WERI-Rb-1 (cell line): ENCODE measurements around the gene FBXL3.

Experiments used
- DNase-seq: peaks from one replicate; pipeline ENCODE4 v3.0.0-alpha.2; 2020
- H3K27ac ChIP-seq: fragments of 250-450 bp; sonication (Bioruptor Pico); 2 replicates; pipeline ENCODE4 v1.5.1; 2020; ENCODE audit warnings: mild to moderate bottlenecking, moderate library complexity
- H3K27me3 ChIP-seq: fragments of 250-450 bp; sonication (Bioruptor Pico); 2 replicates; pipeline ENCODE4 v1.5.1; 2021; ENCODE audit warnings: mild to moderate bottlenecking, low read depth, moderate library complexity; ENCODE audit not compliant: insufficient read depth, severe bottlenecking
- H3K36me3 ChIP-seq: fragments of 250-450 bp; sonication (Bioruptor Pico); 2 replicates; pipeline ENCODE4 v1.5.1; 2020; ENCODE audit warnings: mild to moderate bottlenecking, moderate library complexity
- H3K4me3 ChIP-seq: 2 replicates; pipeline ENCODE4 v1.5.1; 2011; ENCODE audit warnings: low read depth, mild to moderate bottlenecking, control low read depth, low read length
- H3K9me3 ChIP-seq: fragments of 250-450 bp; sonication (Bioruptor Pico); 2 replicates; pipeline ENCODE4 v1.5.1; 2021; ENCODE audit warnings: mild to moderate bottlenecking, moderate library complexity; ENCODE audit not compliant: severe bottlenecking
- CTCF ChIP-seq: IDR thresholded peaks from 2 replicates; pipeline ENCODE4 v1.5.1; 2011; ENCODE audit warnings: low read depth, mild to moderate bottlenecking, control low read depth, inconsistent platforms, low read length

The FBXL3 gene

DNA sequence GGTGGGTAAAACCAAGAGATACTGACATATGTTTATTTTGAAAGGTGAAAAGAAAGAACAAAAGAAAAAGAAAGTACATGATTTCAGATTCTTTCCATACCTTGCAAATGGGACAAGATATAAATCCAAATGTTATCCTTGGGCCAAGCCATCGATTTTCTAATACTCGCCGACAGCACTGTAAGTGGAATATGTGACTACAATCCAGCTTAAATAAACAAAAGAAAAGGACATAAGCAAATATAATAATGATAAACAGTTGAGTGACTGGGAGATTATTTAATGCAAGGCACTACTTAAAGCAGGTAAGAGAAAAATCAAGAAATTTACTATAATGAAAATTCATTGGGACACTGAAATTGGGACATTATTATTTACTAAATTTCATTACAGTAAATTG, 29.9 kb upstream of the FBXL3 start:
- H3K27ac ChIP-seq = no peak overlapping the region
- no peaks in the 10 kb centered on the region; the same call in 1 of the 2 replicates for H3K36me3 ChIP-seq
- TF ChIP-seq CTCF = no peak
- DNase-seq = no peak
- no peak overlapping the region for H3K4me3 ChIP-seq
- no peaks in the 10 kb centered on the region for H3K9me3 ChIP-seq
- H3K27me3 ChIP-seq = no peaks in the 10 kb centered on the region

GRCh38 chr13:77056382-77056781, 29.4 kb upstream of the FBXL3 start:
- H3K27ac ChIP-seq = no peak overlapping the region
- H3K4me3 ChIP-seq = no peak overlapping the region
- no peaks in the 10 kb centered on the region; the same call in 1 of the 2 replicates for H3K36me3 ChIP-seq
- no peaks in the 10 kb centered on the region for H3K9me3 ChIP-seq
- DNase-seq = no peak
- H3K27me3 ChIP-seq = no peaks in the 10 kb centered on the region
- no peak for TF ChIP-seq CTCF

- no peak for TF ChIP-seq CTCF
- Histone ChIP-seq H3K36me3 (no peaks in the 10 kb centered on the region; the same call in 1 of the 2 replicates), H3K27ac (no peak overlapping the region)
These were observed 28.2 kb upstream of the FBXL3 start for GRCh38 chr13:77055158-77055557.

GRCh38 chr13:77053192-77053591, 26.2 kb upstream of the FBXL3 start:
- Histone ChIP-seq H3K27ac (no peak overlapping the region), H3K9me3 (no peaks in the 10 kb centered on the region), H3K36me3 (no peaks in the 10 kb centered on the region; the same call in 1 of the 2 replicates), H3K4me3 (no peak overlapping the region), H3K27me3 (no peaks in the 10 kb centered on the region)
- no peak for TF ChIP-seq CTCF
- DNase-seq = no peak

More at GRCh38 chr13:77055158-77055557, 28.2 kb upstream of the FBXL3 start:
- DNase-seq = no peak
- no peaks in the 10 kb centered on the region for H3K9me3 ChIP-seq
- no peaks in the 10 kb centered on the region for H3K27me3 ChIP-seq
- no peak overlapping the region for H3K4me3 ChIP-seq

GRCh38 chr13:77048681-77049080, 21.7 kb upstream of the FBXL3 start:
- no peak for TF ChIP-seq CTCF
- H3K36me3 ChIP-seq = no peaks in the 10 kb centered on the region
- DNase-seq = no peak
- no peak overlapping the region for H3K27ac ChIP-seq
- H3K9me3 ChIP-seq = no peaks in the 10 kb centered on the region
- no peaks in the 10 kb centered on the region for H3K27me3 ChIP-seq
- H3K4me3 ChIP-seq = no peak overlapping the region

- Histone ChIP-seq H3K27me3 (no peaks in the 10 kb centered on the region), H3K36me3 (no peaks in the 10 kb centered on the region), H3K27ac (no peak overlapping the region), H3K9me3 (no peaks in the 10 kb centered on the region), H3K4me3 (no peak overlapping the region)
- no peak for TF ChIP-seq CTCF
- DNase-seq = no peak
These were observed 20.8 kb upstream of the FBXL3 start for GRCh38 chr13:77047649-77048343.
